GM18511 (cell line): Measurements from ENCODE around the gene PPP1R18.

Experiments used
- ATAC-seq: cut with Tn5 transposase; IDR thresholded peaks from one replicate; pipeline ENCODE4 v1.9.1; 2021; ENCODE audit warnings: mild to moderate bottlenecking, moderate library complexity; ENCODE audit not compliant: unreplicated experiment

PPP1R18 gene

DNA sequence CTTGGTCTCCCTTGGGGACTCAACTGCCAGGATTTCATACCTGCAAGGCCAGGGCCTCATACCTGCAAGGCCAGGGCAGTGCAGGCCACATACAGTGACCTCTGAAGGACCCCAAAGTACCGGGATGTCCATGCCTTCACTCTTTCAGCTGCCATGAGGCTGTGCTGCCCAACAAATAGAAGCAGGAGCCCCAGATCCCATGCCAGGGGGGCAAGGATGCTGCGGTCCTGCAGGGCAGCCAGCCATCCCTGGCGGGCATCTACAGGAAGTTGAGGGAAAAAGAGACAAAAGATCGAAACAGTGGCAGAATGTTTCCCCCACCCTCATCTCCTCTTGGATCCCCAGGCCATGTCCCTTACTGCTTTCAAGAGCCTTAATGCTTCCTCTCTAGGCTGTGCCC lies 3.5 kb upstream of the PPP1R18 start:
- no peak for ATAC-seq

DNA sequence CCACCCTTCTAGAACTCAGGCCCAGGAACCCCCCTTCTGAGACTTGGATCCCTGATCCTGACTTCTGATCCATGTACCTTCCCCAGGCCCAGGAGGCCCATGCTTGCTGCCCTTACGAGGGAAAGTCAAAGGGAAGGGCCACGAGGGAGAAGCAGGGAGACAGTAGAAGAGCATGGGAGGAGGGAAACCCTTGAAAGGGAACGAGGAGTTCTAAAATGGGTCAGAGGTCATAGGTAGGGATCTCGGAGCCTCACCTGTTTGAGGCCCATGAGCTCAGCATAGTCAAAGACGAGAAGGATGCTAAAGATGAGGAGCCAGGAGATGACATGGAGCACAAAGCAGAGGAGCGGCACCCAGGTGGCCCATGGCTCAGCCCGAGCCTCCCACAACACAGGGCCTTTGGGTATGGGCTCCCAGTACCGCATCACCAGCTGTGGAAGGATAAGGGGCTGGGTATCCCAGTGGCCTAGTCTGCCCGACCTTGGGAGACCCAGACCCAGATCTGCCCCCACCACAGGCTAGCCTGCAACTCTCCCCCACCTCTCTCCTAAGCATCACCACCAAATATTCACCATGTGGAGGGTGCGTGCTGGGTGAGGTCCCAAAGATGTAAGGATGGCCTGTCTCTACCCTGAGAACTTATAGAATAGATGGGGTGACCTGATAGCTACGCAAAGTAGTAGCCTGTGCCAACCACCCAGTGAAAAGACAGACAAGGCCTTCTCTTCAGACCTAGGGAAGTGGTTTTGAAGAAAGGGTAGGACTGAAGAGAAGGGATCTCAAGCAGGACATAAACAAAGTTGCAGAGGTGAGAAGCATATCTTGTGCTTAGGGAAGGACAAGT lies 2.8 kb upstream of the PPP1R18 start:
- no peak for ATAC-seq

DNA sequence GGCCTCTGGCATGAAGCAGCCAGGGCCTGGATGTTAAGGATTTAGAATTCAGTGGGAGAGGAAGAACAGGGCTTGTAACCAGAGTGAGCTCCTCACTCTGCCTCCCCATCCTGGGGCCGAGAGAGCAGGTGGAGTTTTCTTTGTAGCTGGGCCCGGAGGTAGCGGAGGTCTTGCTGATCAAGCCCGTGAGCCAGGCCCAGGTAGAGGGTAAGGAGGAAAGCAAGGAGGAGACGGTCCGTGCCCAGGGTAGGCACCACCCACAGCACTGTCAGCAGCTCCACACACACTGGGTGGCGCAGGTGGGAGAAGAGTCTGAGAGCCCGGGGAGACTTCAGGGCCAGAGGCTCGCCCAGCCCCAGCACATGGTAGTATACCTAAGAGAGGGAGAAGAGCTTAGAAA lies 2.1 kb upstream of the PPP1R18 start:
- ATAC-seq = no peak

DNA sequence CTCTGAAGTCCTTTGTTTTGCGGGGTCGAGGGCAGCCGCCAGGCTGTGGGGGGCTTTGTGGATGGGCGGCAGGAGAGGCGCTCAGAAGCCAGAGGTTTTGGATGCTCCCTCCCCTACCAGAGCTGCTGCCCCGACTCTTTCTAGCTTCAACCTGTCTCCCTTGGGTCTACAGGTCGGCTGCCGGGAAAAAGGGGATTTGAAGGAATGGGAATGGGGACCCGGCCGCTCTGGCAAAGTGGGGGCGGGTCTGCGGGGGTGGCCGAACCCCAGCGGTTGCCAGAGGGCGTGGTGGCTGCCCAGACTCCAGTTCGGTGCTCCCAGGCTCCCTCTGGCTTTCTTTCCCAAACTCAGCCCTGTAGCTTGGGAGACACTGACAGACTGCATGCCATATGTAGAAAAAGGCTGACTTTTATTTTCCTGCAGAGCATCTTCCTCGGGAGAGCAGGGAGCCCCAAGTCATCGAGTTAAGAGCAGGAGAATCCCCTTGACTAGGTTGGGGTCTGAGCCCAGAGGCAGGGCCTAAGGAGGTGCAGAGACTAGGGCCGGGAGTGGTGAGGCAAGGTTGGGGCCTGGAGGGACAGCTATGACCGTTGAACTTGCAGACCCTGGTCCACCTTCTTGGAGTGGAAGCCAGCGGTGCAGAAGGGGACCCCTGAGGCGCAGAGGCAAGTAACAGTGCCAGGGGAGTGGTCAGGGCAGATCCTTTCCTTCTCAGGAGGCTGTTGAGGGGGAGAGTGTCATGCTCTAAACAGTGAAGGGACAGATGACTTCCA lies 1.4 kb upstream of the PPP1R18 start:
- no peak for ATAC-seq

DNA sequence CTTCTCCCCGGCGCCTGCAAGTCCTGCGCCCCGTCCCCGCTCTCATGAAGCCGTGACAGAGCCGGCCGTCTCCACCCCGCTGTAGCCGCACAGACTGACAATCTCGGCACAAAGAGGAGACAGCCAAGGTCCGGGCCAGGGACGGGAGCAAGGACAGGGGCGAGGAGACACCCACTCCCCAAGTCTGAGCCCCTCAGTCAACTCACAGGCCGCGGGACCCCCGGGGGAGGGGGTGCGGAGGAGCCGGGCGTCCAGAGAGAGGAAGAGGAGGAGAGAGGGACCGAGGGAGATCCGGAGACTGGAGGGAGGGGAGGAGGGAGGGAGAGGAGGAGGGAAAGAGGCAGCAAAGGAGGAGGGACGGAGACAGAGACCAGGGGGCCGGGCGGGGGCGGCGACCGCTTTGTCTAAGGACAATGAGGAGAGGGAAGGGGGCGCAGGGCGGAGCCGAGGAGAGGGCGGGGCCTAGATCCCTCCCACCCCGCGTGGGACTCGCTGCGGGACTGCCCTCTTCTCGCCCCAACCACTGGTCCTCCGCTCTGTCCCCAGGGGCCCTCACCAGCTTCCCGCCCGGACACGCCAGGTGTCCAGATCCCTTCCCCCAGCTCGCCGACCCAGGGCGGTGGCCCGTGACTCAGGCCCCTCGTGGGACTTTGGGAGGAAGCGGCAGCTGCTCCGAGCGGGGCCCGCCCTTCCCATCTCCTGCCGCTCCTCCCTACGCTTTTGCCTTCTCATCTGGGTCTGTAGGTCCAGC lies 638 bp upstream of the PPP1R18 start:
- peak; percentile 52 for ATAC-seq

DNA sequence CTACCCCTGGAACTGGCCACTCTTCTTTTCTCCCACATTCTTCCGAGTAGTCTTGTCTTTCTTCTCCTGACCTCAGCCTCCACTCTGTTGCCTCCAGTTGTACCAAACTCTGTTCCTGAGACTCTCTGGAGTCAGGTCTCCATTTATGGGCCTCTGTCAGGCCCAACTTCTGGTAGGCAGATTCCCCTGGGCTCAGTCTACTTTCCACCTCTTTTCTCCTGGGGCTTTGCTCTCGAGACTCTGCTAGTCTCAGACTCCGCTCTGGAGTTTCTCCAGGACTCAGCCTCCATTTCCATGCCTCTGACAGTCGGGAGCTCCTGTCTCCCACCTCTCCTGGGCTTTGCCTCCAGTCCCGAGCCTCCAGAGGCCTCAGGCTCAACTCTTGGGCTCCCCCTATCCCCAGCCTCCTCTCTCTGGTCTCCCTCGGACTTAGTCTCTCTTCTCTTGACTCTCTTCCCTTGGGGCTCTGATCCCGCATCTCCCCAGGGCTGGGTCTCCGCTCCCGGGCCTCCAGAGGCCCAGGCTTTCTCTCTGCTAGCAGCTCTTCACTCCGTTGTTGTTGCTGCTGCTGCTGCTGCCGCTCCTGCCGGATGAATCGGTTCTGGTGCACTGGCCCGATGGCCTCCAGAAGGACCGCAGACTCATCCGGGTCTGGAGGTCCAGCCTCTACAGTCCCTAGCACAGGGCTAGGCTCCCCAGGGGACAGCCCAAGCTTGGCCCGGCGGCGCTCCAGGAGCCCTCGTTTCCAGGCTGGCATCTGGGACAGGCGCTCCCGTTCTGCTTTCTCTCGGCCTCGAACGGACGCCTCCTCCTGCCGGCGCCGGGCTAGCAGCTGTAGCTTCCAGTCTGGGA lies 1.1 kb downstream of the PPP1R18 start:
- ATAC-seq = no peak

DNA sequence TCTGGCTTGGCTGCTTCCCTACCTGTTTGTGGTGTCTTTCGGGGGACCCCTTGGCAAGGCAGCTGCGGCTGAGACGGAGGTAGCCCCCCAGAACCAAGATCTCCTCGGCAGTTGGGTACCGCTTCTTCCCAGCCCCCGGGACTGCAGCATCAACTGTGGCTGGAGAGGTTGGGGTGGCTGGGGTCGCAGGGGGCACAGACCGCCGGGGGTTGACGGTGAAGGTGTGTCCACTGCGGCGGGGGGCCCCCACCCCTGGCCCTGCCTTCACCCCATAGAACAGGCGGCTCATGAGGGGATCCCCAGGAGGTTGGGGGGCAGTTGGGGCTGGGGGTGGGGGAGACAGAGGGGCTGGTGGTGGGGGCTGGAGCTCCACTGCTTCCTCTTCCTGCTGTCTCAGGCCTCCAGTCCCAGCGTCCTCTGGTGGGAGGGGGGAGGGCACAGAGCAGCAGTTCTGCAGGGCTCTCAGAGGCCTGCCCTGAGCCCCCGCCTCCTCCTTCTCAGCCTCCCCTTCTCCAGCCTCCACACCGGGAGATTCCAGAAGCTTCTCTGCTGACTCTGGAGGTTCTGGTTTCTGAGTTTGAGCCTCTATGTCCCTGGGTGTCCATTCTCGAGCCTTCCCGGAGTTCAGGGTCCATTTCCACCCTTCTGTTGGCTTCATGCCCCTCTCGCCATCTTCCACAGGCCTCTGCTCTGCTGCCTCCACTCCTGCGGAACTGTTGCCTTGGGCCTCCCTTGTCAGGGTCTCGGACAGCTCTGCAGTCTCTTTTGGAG lies 1.9 kb downstream of the PPP1R18 start:
- no peak for ATAC-seq

DNA sequence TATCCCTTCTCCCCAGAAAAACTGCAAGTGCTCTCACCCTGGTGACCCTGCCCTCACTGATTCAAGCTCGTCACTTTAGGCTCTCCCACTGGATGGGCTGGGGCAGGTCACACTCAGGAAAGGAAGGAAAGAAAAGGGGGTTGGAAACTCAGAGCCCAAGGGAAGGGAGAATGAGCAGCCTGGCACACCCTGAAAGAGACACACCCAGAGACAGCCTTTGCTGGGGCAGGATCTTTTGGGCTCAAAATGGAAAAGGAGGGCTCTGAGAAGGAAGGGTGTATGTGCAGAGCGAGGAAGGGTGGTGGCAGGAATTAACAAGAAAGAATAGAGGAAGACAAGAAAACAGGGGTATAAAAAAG lies 2.5 kb downstream of the PPP1R18 start:
- no peak for ATAC-seq

DNA sequence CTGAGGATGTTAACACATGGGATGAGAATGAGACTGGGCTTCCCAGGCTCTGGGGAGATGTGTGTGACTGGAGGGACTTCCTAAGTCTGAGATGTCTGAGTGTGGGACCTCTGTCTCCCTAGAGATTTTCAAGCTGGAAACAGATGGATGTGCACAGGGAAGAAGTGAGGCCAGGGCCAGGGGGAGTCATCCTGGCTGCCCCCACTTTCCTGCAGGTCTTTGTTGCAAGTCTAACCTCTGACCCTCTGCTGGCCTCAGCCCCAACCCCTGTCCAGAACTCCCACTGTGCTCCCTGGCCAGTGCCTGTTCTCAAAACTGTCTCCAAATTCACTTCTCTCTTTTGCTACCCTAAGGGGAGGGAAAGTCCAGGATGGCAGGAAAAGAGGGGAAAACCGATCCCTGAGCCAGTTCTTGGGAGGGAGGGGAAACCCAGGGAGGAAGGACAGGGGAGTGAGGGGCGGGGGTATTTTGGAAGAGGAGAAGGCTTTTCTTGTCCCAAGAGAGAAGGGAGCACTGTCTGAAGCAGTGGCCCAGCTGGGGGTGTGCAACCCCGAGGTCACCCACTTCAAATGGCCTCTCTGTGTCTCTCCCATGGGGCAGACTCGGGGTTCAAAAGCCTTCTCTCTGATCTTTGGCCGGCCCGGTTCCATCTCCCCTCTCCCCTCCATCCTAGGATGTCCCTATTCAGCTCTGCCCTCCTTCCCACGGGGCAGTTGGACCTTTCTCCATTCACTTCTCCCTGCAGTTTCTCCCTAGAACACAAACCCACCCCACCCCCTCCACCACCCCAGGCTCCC lies 3.1 kb downstream of the PPP1R18 start:
- no peak for ATAC-seq

DNA sequence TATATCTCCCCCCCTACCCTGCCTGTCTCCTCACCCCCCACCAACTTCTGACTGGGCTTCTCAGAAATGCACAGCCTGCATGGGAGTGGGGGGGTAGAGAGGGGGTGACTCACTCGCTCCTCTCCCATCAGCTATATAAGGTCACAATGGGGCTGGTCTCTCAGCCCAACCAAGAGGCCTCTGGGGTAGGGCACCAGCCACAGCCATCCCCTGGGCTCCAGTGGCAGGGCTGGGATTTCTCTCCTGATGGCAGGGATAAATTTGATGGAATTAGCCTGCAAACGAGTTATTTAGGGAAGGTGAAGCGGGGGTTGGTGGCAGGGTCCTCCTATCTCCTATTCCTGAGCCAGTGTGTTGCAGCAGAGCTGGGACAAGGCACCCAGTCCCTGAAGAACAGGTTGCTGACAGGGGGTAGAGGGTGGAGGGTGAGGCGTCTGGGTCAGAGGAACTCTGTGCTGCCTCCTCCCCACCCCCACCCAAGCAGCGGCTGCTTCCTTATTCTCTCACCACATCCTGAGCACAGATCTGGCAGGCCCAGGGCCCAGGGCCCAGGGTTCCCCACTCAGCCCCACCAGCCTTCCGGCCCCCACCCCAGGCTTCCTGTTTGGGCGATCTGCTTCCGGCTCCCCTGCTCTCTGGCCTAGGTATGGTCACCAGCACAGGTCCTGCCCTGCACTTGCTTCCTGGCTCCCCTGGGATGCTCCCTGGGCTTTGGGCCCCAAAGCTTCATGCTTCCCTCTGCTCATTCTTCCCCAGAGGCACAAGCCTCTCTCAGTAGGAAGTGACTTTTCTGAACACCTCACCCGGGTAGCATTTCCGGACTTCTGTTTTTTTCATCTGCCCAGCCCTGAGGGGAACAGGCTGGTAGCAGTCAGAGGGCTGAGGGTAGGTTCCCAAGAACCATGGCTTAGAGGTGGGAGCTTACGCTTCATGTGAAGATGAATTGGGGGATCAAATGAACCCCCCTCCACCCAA lies 4.0 kb downstream of the PPP1R18 start:
- peak; percentile 51 for ATAC-seq

DNA sequence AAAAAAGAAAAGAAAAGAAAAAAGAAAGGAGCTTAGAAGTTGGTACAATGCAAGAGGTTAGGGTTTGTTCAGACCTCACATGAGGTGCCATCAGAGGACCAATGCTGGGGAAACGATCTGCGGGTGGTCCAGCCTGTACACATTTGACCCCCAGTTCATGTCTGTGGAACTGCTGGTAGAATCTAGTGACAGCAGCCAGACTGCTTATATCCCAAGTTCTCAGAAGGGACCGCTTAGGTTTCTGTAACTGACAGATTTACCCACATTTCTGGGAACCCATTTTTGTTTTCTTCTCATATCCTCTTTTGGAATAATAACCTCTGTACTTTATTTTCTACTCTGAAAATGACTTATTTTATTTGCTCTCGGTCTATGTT lies 4.7 kb downstream of the PPP1R18 start:
- no peak for ATAC-seq

DNA sequence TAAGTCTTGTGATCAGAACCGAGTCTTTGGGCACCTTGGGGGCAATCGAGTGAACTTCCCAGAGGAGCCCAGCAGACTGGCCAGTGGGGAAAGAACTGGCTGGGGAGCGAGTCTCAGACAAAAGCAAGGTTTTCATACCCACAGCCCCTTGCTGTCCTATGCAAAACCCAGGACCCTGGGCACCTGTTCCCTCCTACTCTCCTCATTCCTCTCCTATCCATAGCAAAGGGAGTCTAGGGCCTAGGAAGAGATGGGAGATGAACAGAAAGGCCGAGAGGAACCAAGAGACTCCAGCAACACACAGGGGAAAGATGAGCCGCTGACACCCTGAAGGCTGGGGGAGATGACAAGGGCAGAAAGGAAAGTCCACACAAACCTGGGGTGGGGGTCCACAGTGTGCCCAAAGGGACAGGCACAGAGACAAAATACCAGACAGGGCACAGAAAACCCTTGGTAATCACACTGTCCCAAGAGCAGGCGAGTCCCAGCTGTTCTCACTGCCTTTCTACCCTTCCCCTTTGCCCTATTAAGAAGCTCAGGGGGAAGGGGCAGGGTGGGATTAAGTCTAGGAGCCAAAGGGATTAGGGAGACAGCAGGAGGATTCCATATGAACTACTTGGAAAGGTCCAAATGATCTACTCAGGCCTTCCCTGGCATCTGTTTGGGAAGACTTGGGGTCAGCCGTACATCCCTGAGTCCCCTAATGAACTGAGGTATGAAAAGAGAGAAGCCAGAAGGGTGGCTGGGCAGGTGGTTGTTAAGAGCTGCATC lies 6.5 kb downstream of the PPP1R18 start:
- ATAC-seq = no peak

DNA sequence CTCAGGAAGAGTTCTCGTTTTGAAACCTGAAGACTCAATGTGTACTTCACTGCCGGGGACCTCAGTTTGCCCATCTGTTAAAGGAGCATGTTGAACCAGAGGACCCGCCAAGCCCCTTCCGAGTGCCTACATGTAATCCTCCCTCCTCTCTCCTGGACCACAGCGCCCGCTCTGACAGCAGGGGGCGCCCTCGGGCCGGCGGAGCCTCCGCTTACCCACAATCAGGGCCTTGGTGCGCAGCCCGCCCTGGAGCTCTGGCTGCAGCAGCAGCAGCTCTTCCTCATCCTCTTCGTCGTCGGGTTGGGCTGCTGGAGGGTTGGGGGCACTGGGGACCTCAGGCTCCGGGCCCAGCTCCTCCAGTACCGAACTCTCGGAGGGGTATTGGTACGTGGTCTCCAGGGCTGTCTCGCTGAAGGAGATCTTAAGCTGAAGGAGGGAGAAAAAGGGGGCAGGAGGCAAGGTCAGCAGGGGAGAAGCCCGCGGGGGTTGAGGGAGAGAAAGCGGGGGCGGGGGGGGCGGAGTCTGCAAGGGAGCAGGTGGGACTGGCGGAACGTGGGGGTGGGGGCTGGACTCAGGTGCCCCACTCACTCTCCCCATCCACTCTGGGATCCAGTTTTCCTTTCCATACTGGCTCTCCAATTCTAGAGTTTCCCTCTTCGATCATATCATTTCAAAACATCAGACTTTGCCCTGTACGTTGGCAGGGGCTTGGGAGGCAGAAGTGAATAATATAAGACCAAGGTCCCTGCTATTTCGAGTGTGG lies 7.3 kb downstream of the PPP1R18 start:
- no peak for ATAC-seq

DNA sequence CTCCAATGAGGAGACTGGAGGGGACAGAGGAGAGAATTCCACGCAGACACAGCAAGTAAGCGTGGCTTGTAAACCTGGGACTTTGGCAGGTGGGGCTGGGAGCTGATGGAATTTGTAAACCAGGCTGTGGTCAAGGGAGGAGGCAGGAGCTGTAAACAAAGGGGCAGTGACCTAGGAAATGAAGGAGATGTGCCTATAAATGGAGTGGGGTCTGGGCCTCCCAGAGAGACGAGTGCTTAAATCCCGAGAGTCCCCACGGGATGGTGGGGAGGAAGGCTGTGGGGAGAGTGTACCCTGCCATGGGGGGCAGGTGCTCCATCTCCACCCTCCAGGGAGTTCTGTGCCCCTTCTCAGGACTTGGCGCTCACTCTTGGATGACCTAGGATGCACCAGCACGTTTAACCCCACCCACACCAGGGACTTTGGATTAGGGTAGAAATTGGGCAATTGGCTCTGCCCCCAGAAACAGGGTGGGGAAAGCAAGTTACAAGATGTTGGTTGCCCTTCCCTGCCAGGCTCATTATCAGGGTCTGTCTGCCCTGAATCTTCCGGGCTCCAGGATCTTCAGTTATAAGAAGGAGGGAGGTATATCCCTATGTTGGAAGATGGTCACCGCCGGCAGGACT lies 9.7 kb downstream of the PPP1R18 start:
- no peak for ATAC-seq

DNA sequence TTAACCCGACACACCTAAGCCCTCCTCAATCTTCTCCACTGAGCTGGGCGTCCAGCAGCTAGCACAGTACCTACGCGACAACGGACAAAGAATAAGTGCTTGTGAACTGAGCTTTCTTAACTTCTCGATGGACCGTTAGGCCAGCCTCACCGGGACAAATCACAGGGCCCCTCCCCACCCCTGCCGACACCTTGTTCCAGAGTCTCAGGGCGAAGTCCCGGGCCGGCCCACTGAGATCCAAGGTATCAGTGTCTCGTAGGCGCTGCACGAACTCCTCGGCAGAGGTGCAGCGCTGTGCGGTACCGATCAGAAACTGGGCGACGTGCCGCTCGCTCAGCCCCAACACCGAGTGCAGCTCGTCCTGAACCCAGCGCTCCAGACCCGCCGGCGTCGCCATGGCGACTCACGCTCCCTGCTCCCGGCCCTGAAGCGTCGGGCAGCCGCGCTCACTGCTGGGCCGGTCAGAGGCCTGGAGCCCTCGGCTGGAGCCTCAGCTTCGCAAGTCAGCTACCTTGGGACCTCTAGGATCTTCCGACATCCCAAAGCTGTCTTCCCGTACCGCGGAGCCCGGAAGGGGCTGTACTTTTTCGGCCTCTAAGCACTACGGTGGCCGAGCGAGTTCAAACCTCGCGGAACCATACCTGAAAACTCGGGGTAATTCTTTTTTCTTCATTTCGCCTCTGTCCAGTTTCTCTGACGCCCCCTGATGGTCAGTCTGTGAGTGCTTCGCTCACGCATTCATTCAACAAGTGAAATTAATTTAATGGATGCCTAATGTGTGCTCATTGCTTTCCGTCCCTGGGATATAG lies 13.8 kb downstream of the PPP1R18 start, which contains the start of gene DHX16:
Gene DHX16 (minus strand): TSS at position 562 of the 809 bp plus-strand sequence. CDS start 165 bp downstream, at position 397.
- peak; percentile 66 for ATAC-seq
